ENCODE measurements around the gene SUN3. TPM values are rescaled to one million over a fixed set of nuclear protein-coding genes. Genes with fewer than 3 reads are reported as not detected.
"Not testable (repeated sequence)": the region's sequence is repeated elsewhere in the genome, so short reads cannot be mapped to it uniquely, and the experiment has no call there.

The SUN3 gene
- total RNA-seq, 1 donor from 2014 or later, result not detected

DNA sequence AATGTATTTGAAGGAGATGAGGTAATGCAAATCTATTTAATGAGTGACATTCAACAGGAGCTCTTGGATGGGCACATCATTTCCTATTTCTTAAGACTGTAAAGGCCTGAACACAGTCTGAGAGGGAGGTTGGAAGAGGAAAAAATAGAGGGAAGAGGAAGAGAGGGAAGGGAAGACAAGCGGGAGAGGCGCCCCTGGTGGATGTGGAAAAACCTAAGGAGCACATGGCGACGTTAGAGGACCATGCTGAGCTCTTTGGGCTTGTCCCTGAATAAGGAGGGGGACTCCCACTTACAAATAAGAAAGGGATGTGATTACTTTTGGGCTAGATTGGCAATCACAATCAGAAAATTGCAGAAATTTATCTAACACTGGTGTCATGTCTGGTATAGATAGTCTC is 19.6 kb downstream of the SUN3 start:
- H3K4me3 ChIP-seq, result no peak overlapping the region
- H3K9me3 ChIP-seq, result no peaks in the 10 kb centered on the region
- H3K4me1 ChIP-seq, result no peaks in the 10 kb centered on the region
- no peak for DNase-seq (ENCODE audit: extremely low spot score in 2 of 2)
- TF ChIP-seq POLR2AphosphoS5 (IDR thresholded peaks at IDR 0.05; ENCODE audit: insufficient read depth in 1 of 2, low read depth in 1 of 2) (no peak), POLR2A (IDR thresholded peaks at IDR 0.05) (no peak)
- TF ChIP-seq, protein P1, sequence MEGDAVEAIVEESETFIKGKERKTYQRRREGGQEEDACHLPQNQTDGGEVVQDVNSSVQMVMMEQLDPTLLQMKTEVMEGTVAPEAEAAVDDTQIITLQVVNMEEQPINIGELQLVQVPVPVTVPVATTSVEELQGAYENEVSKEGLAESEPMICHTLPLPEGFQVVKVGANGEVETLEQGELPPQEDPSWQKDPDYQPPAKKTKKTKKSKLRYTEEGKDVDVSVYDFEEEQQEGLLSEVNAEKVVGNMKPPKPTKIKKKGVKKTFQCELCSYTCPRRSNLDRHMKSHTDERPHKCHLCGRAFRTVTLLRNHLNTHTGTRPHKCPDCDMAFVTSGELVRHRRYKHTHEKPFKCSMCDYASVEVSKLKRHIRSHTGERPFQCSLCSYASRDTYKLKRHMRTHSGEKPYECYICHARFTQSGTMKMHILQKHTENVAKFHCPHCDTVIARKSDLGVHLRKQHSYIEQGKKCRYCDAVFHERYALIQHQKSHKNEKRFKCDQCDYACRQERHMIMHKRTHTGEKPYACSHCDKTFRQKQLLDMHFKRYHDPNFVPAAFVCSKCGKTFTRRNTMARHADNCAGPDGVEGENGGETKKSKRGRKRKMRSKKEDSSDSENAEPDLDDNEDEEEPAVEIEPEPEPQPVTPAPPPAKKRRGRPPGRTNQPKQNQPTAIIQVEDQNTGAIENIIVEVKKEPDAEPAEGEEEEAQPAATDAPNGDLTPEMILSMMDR (IDR thresholded peaks at IDR 0.05), result no peak
- no peaks in the 10 kb centered on the region for H3K36me3 ChIP-seq
- intact Hi-C loops (cut with DNase I), result no loop called here
- no peak overlapping the region for H3K27ac ChIP-seq
- no peaks in the 10 kb centered on the region for H3K27me3 ChIP-seq

GRCh38 chr7:48006866-48007265 is 22.0 kb downstream of the SUN3 start:
- DNase-seq (ENCODE audit: extremely low spot score in 2 of 2), result no peak
- H3K4me3 ChIP-seq, result no peak overlapping the region

DNA sequence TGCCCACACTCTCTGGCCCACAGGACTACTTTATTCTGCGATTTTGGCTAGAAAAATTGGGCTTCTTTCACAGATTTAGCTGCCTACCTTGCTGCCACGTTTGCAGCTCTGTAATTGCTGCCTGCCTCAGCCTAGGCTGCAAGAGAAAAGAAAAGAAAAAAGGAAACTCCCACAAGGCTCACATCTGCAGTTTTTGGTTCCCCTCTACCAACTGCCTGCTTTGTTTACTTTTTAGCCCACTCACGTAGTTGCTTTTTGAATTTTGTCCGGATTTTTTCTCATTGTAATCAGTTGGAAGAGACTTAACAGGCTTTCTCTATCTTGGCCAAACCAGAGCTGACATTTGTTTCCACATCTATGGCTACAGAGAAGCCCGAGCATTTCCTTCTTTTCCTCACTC is 24.3 kb downstream of the SUN3 start:
- intact Hi-C loops (cut with DNase I), result no loop called here
- Histone ChIP-seq H3K9me3 (no peaks in the 10 kb centered on the region), H3K4me1 (no peaks in the 10 kb centered on the region), H3K4me3 (no peak overlapping the region), H3K27me3 (no peaks in the 10 kb centered on the region), H3K36me3 (no peaks in the 10 kb centered on the region), H3K27ac (no peak overlapping the region)
- no peak for DNase-seq (ENCODE audit: extremely low spot score in 2 of 2)
- TF ChIP-seq, protein P1 (IDR thresholded peaks at IDR 0.05), result no peak
- TF ChIP-seq POLR2AphosphoS5 (IDR thresholded peaks at IDR 0.05; ENCODE audit: insufficient read depth in 1 of 2, low read depth in 1 of 2), result no peak

More at GRCh38 chr7:48006866-48007265, 22.0 kb downstream of the SUN3 start:
- no peaks in the 10 kb centered on the region for H3K9me3 ChIP-seq
- no peak for TF ChIP-seq POLR2AphosphoS5 (IDR thresholded peaks at IDR 0.05; ENCODE audit: insufficient read depth in 1 of 2, low read depth in 1 of 2)
- TF ChIP-seq, protein P1 (IDR thresholded peaks at IDR 0.05), result no peak
- no peak overlapping the region for H3K27ac ChIP-seq
- intact Hi-C loops (cut with DNase I), result no loop called here
- H3K27me3 ChIP-seq, result no peaks in the 10 kb centered on the region
- no peaks in the 10 kb centered on the region for H3K36me3 ChIP-seq
- H3K4me1 ChIP-seq, result no peaks in the 10 kb centered on the region

- Histone ChIP-seq H3K4me3 (no peak overlapping the region), H3K27me3 (no peaks in the 10 kb centered on the region), H3K9me3 (no peaks in the 10 kb centered on the region), H3K4me1 (no peaks in the 10 kb centered on the region), H3K36me3 (no peaks in the 10 kb centered on the region), H3K27ac (no peak overlapping the region)
- no peak for DNase-seq (ENCODE audit: extremely low spot score in 2 of 2)
- no peak for TF ChIP-seq POLR2AphosphoS5 (IDR thresholded peaks at IDR 0.05; ENCODE audit: insufficient read depth in 1 of 2, low read depth in 1 of 2)
- TF ChIP-seq, protein P1 (IDR thresholded peaks at IDR 0.05), result no peak
- TF ChIP-seq POLR2A (IDR thresholded peaks at IDR 0.05), result no peak
- intact Hi-C loops (cut with DNase I), result no loop called here
Observed at GRCh38 chr7:48004032-48004431, 24.9 kb downstream of the SUN3 start.

DNA sequence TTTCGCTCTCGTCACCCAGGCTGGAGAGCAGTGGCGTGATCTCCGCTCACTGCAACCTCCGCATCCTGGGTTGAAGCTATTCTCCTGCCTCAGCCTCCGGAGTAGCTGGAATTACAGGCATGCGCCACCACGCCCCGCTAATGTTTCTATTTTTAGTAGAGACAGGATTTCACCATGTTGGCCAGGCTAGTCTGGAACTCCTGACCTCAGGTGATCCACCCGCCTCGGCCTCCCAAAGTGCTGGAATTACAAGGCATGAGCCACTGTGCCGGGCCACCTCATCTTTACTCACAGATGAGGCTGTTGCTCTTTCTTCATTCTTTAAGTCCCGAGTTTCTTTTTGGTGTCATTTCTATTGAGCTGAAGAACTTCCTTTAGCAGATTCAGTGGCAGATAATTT is 28.7 kb downstream of the SUN3 start:
- H3K4me3 ChIP-seq; H3K36me3 ChIP-seq; DNase-seq (ENCODE audit: extremely low spot score in 2 of 2); H3K4me1 ChIP-seq; H3K27me3 ChIP-seq; H3K27ac ChIP-seq; H3K9me3 ChIP-seq; intact Hi-C loops (cut with DNase I): not testable (repeated sequence)

- Histone ChIP-seq H3K27ac (no peak overlapping the region), H3K27me3 (no peaks in the 10 kb centered on the region), H3K9me3 (no peaks in the 10 kb centered on the region), H3K4me1 (no peaks in the 10 kb centered on the region), H3K36me3 (no peaks in the 10 kb centered on the region), H3K4me3 (no peak overlapping the region)
- TF ChIP-seq POLR2AphosphoS5 (IDR thresholded peaks at IDR 0.05; ENCODE audit: insufficient read depth in 1 of 2, low read depth in 1 of 2) (no peak), POLR2A (IDR thresholded peaks at IDR 0.05) (no peak)
- TF ChIP-seq, protein P1 (IDR thresholded peaks at IDR 0.05), result no peak
- intact Hi-C loops (cut with DNase I), result no loop called here
- DNase-seq (ENCODE audit: extremely low spot score in 2 of 2), result no peak
Observed at GRCh38 chr7:47999413-47999812, 29.5 kb downstream of the SUN3 start.

Data from vagina (tissue), 2 donors.